ENCODE data around the gene RANBP3.

- TF ChIP-seq CTCF (IDR thresholded peaks at IDR 0.05) (no peak), POLR2A (IDR thresholded peaks at IDR 0.05) (no peak)
These were observed 15.3 kb upstream of the RANBP3 start for GRCh38 chr19:5993201-5993600.
